Measurements from ENCODE around the gene LCE3E.
"Not testable (repeated sequence)": the region's sequence is repeated elsewhere in the genome, so short reads cannot be mapped to it uniquely, and the experiment has no call there.

The LCE3E gene

DNA sequence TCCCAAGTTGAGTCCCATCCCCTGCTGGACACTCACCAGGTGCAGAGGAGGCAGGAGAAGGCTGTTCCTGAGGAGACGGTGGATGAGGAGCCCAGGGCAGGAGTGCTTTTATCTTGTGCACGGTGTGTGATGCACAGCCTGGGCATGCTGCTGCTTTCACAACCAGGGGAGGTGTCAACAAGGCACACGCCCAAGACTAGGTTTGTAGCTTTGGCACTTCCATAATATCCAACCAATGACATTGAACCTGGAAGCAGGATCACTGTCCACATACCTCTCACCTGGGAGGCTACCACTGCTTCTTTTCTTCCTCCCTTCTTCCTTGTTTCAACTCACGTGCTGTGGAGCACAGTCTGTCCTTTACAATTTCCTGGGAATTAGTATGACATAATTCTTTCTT, 13.9 kb upstream of the LCE3E start, which contains the start of gene LCE3D:
Gene LCE3D, minus strand, starts transcription at position 84 of the 400 bp plus-strand sequence. CDS start 580 bp downstream, outside the sequence.
- in situ Hi-C loops (cut with HindIII; ENCODE audit: low sequenced_read_pairs), result no loop called here
- no peak within 1 kb of the TSS for H3K4me3 ChIP-seq (ENCODE audit: low read depth, low read length)
- TF ChIP-seq, protein P1, sequence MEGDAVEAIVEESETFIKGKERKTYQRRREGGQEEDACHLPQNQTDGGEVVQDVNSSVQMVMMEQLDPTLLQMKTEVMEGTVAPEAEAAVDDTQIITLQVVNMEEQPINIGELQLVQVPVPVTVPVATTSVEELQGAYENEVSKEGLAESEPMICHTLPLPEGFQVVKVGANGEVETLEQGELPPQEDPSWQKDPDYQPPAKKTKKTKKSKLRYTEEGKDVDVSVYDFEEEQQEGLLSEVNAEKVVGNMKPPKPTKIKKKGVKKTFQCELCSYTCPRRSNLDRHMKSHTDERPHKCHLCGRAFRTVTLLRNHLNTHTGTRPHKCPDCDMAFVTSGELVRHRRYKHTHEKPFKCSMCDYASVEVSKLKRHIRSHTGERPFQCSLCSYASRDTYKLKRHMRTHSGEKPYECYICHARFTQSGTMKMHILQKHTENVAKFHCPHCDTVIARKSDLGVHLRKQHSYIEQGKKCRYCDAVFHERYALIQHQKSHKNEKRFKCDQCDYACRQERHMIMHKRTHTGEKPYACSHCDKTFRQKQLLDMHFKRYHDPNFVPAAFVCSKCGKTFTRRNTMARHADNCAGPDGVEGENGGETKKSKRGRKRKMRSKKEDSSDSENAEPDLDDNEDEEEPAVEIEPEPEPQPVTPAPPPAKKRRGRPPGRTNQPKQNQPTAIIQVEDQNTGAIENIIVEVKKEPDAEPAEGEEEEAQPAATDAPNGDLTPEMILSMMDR (IDR thresholded peaks at IDR 0.05; ENCODE audit: low read depth, low read length), result no peak
- DNase-seq (ENCODE audit: low read depth, low spot score), result no peak

DNA sequence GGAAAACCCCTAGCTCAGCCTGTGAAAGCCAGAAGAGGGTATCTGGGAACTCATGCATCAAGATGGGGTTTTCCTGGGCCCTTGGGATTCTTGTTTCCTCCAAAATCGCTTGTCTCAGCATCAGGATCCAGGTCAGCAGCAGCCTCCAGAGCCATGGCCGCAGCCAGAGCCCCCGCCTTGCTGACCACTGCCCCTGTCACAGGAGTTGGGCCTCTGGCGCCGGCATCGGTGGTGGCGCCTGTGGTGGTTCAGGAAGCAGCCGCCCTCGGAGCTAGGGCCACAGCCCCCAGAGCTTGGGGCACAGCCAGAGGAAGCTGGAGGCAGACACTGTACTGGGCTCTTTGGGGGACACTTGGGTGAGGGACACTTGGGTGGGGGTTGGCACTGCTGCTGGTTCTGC, 12.9 kb upstream of the LCE3E start:
- H3K4me3 ChIP-seq (ENCODE audit: low read depth, low read length); in situ Hi-C loops (cut with HindIII; ENCODE audit: low sequenced_read_pairs); DNase-seq (ENCODE audit: low read depth, low spot score): not testable (repeated sequence)

DNA sequence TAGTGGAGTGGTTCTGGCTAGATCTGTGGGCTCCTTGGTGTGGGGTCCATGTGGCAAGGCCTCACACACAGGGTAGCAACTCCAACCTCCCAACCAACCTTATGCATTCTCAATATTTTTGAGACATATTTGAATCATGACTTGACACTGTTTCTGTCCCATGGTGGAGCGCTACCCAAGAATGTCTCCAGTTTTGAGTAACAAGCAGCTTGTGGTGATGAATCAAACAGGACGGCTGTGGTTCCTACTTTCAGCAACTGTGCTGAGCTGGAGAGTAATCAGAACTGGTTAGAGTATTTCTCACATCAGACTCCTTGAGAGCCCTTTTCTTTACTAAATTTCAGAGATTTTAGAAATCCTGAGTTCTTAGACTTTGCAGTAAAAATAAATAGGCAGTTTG, 10.6 kb upstream of the LCE3E start:
- in situ Hi-C loops (cut with HindIII; ENCODE audit: low sequenced_read_pairs), result no loop called here
- TF ChIP-seq, protein P1 (IDR thresholded peaks at IDR 0.05; ENCODE audit: low read depth, low read length), result no peak
- no peak for DNase-seq (ENCODE audit: low read depth, low spot score)
- H3K4me3 ChIP-seq (ENCODE audit: low read depth, low read length), result no peak overlapping the region

DNA sequence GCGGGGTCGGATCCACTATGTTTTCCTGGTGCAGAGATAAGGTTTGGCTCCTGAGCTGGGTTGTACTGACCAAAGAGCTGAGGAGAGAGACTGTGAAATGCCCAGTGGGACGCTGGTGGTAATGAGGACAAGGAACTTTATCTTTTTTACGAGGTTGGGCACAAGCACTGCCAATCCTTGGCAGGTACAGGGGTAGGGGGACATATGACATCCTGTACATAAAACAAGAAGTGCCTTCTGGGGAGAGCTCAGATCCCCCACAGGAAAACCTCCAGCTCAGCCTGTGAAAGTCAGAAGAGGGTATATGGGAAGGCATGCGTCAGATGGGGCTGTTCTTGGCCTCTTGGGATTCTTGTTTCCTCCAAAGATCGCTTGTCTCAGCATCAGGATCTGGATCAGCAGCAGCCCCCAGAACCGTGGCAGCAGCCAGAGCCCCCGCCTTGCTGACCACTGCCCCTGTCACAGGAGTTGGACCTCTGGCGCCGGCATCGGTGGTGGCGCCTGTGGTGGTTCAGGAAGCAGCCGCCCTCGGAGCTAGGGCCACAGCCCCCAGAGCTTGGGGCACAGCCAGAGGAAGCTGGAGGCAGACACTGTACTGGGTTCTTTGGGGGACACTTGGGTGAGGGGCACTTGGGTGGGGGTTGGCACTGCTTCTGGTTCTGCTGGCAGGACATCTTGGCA, 905 bp downstream of the LCE3E start:
- no peak for DNase-seq (ENCODE audit: low read depth, low spot score)
- in situ Hi-C loops (cut with HindIII; ENCODE audit: low sequenced_read_pairs), result no loop called here
- no peak overlapping the region for H3K4me3 ChIP-seq (ENCODE audit: low read depth, low read length)
- TF ChIP-seq, protein P1 (IDR thresholded peaks at IDR 0.05; ENCODE audit: low read depth, low read length), result no peak

DNA sequence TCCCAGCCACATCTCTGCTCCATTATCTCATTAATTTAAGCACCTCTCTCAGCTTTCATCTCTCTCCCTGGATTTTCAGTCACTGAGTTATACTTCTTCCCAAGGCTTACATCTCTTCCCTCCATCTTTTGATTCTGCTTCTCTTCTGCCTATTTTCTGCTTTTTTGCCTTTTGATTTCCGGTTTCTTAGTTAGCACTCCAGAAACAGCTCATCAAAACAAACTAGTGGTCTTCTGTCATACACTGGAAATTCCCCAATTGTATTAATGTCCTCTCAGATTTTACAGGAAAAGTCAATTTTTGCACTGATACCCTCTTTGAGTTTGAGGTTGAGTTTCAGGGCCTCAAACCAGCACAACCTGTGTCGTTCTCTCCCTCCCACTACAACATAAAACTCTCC, 1.5 kb downstream of the LCE3E start:
- no peak for DNase-seq (ENCODE audit: low read depth, low spot score)
- TF ChIP-seq, protein P1 (IDR thresholded peaks at IDR 0.05; ENCODE audit: low read depth, low read length), result no peak
- in situ Hi-C loops (cut with HindIII; ENCODE audit: low sequenced_read_pairs), result no loop called here
- no peak overlapping the region for H3K4me3 ChIP-seq (ENCODE audit: low read depth, low read length)

DNA sequence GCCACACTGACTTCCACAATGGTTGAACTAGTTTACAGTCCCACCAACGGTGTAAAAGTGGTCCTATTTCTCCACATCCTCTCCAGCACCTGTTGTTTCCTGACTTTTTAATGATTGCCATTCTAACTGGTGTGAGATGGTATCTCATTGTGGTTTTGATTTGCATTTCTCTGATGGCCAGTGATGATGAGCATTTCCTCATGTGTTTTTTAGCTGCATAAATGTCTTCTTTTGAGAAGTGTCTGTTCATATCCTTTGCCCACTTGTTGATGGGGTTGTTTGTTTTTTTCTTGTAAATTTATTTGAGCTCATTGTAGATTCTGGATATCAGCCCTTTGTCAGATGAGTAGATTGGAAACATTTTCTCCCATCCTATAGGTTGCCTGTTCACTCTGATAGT, 18.2 kb downstream of the LCE3E start:
- H3K4me3 ChIP-seq (ENCODE audit: low read depth, low read length); in situ Hi-C loops (cut with HindIII; ENCODE audit: low sequenced_read_pairs); DNase-seq (ENCODE audit: low read depth, low spot score): not testable (repeated sequence)

DNA sequence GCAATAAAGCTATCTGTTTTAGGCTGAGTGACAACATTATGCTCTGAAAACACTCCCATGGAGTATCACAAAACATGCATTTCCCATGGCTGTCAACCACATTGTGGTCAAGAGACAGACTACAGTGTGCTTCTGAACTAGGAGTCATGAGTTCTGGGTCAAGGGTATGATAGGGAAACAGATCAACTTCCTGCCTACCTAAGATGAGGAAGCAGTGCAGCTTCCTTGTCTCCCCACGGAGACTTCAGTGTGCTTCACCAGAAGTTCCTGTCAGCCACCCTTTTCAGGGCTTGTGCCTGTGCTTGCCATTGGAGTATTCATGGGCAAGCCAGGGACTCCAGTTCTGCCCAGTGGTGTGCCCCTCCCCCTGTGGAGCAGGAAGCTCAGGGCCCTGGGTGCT, 19.9 kb downstream of the LCE3E start:
- TF ChIP-seq, protein P1 (IDR thresholded peaks at IDR 0.05; ENCODE audit: low read depth, low read length), result no peak
- no peak for DNase-seq (ENCODE audit: low read depth, low spot score)
- H3K4me3 ChIP-seq (ENCODE audit: low read depth, low read length), result no peak overlapping the region
- in situ Hi-C loops (cut with HindIII; ENCODE audit: low sequenced_read_pairs), result no loop called here

DNA sequence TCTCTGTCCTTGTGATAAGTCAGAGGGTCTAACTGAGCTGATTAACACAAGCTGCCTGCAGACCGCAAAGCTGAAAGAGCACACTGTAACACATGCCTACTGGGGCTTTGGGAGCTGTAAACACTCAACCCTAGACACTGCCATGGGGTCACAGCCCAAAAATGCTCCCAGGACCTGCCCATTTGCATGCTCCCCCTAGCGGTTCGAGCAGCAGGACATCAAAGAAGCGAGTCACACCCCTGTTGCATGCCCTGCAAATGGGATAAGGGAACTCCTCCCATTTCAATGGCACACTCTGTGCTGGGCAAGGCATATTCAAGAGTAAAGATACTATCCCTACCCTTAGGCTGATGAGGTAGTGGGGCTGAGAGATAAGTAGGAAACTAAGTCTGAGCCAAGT, 22.8 kb downstream of the LCE3E start:
- TF ChIP-seq, protein P1 (IDR thresholded peaks at IDR 0.05; ENCODE audit: low read depth, low read length), result no peak
- DNase-seq (ENCODE audit: low read depth, low spot score), result no peak
- in situ Hi-C loops (cut with HindIII; ENCODE audit: low sequenced_read_pairs), result no loop called here
- H3K4me3 ChIP-seq (ENCODE audit: low read depth, low read length), result no peak overlapping the region

All from astrocyte of the spinal cord (primary cell).